NCI-H2107 (cell line): Measurements from ENCODE around the gene TNFAIP8L3.
"Not testable (repeated sequence)": the region's sequence is repeated elsewhere in the genome, so short reads cannot be mapped to it uniquely, and the experiment has no call there.

ENCODE experiments used
- DNase-seq: peaks from one replicate; lab custom pipeline; 2025; lab: John Stamatoyannopoulos, UW

The TNFAIP8L3 gene

GRCh38 chr15:51094606-51095569 is at the start of gene TNFAIP8L3:
TNFAIP8L3 (minus strand) TSS chr15:51094906; CDS start chr15:51094595, 311 bp downstream.
- no peak for DNase-seq

GRCh38 chr15:51144021-51144532 is 49.4 kb upstream of the TNFAIP8L3 start:
- no peak for DNase-seq

GRCh38 chr15:51140347-51140746 is 45.6 kb upstream of the TNFAIP8L3 start:
- not testable (repeated sequence) for DNase-seq

- no peak for DNase-seq
Observed at GRCh38 chr15:51139091-51139490, 44.4 kb upstream of the TNFAIP8L3 start.

- DNase-seq = no peak
Observed at GRCh38 chr15:51137880-51138430, 43.2 kb upstream of the TNFAIP8L3 start.

GRCh38 chr15:51137024-51137423 is 42.3 kb upstream of the TNFAIP8L3 start:
- no peak for DNase-seq

- DNase-seq = no peak
Observed at GRCh38 chr15:51135276-51135675, 40.6 kb upstream of the TNFAIP8L3 start.

GRCh38 chr15:51134416-51135199 is 39.9 kb upstream of the TNFAIP8L3 start:
- DNase-seq = no peak

- no peak for DNase-seq
Observed at GRCh38 chr15:51133140-51133765, 38.5 kb upstream of the TNFAIP8L3 start.

GRCh38 chr15:51132384-51133139 is 37.9 kb upstream of the TNFAIP8L3 start:
- DNase-seq = no peak

GRCh38 chr15:51131596-51132290 is 37.0 kb upstream of the TNFAIP8L3 start:
- DNase-seq = no peak

- no peak for DNase-seq
Observed at GRCh38 chr15:51130344-51130743, 35.6 kb upstream of the TNFAIP8L3 start.

GRCh38 chr15:51129535-51130188 is 35.0 kb upstream of the TNFAIP8L3 start:
- no peak for DNase-seq

GRCh38 chr15:51128701-51129100 is 34.0 kb upstream of the TNFAIP8L3 start:
- DNase-seq = no peak

- DNase-seq = no peak
Observed at GRCh38 chr15:51126842-51127241, 32.1 kb upstream of the TNFAIP8L3 start.

GRCh38 chr15:51123002-51123401 is 28.3 kb upstream of the TNFAIP8L3 start:
- DNase-seq = not testable (repeated sequence)

GRCh38 chr15:51121631-51122225 is 27.0 kb upstream of the TNFAIP8L3 start:
- no peak for DNase-seq

- DNase-seq = no peak
Observed at GRCh38 chr15:51121118-51121517, 26.4 kb upstream of the TNFAIP8L3 start.

- no peak for DNase-seq
Observed at GRCh38 chr15:51119120-51119519, 24.4 kb upstream of the TNFAIP8L3 start.
